Transverse colon (tissue), 4 donors: ENCODE measurements around the gene ATAT1. TPM values are rescaled to one million over a fixed set of nuclear protein-coding genes. Genes with fewer than 3 reads are reported as not detected.

Source experiments
- DNase-seq: peaks from one replicate; pipeline ENCODE4 v3.0.0-alpha.2; 2019
- H3K27ac ChIP-seq, 4 donors: fragments of 200-600 bp; sonication (generic); 2 replicates each; pipeline ENCODE4 v1.5.1; 2016 to 2018; ENCODE audit warnings: inconsistent platforms in 4 of 4
- H3K27me3 ChIP-seq: fragments of 200-600 bp; sonication (generic); 2 replicates; pipeline ENCODE4 v1.5.1; 2017; ENCODE audit warnings: inconsistent platforms
- H3K36me3 ChIP-seq, 4 donors: fragments of 200-600 bp; sonication (generic); 2 replicates each; pipeline ENCODE4 v1.5.1; 2017 to 2019; ENCODE audit warnings: inconsistent platforms in 4 of 4
- H3K4me1 ChIP-seq, 4 donors: fragments of 200-600 bp; sonication (generic); 2 replicates each; pipeline ENCODE4 v1.5.1; 2017 to 2020; ENCODE audit warnings: inconsistent platforms in 4 of 4
- H3K4me3 ChIP-seq, 4 donors: fragments of 200-600 bp; sonication (generic); 1 replicate in 1 of 4; 2 replicates in 3 of 4; pipeline versions ENCODE4 v1.5.1 to v1.6.1; 2017 to 2019; ENCODE audit warnings: inconsistent platforms in 4 of 4
- H3K9me3 ChIP-seq, 2 donors: fragments of 200-600 bp; sonication (generic); 2 replicates each; pipeline ENCODE4 v1.5.1; 2017 to 2019; ENCODE audit warnings: inconsistent platforms in 2 of 2
- EP300 ChIP-seq: sonication (generic); formaldehyde crosslinking; IDR thresholded peaks from one replicate; pipeline ENCODE4 v1.6.1; 2017; ENCODE audit warnings: antibody characterized with exemption, low read depth
- POLR2A ChIP-seq: fragments of 450-650 bp; IDR thresholded peaks from one replicate; pipeline ENCODE4 v1.6.1; 2016; ENCODE audit warnings: antibody characterized with exemption, mild to moderate bottlenecking, moderate library complexity
- POLR2AphosphoS5 ChIP-seq, 3 donors: sonication (generic); formaldehyde crosslinking; IDR thresholded peaks; one replicate each; pipeline ENCODE4 v1.6.1; 2016; ENCODE audit warnings: antibody characterized with exemption in 3 of 3
- WGBS, 2 donors: methylation state at CpG; one replicate each; pipeline ENCODE4 v1.1.5; 2018; ENCODE audit warnings: low coverage in 1 of 2; 5-methylcytosine and 5-hydroxymethylcytosine counted together
- in situ Hi-C, 4 donors: fragments of 200-750 bp; cut with MboI; loops; one replicate each; pipeline versions ENCODE4 v1.15.0 to v1.15.1; 2017; ENCODE audit warnings: low sequenced_read_pairs in 3 of 4, low pct_ligation_motif_present in 1 of 4, low pct_unique_long_range_greater_than_20kb in 1 of 4
- intact Hi-C: fragments of 100-400 bp; cut with DNase I; formaldehyde crosslinking; loops from one replicate; pipeline ENCODE4 v1.15.1; 2023; ENCODE audit warnings: low total_unique reads
- total RNA-seq, 4 donors: library from RNA; depleted of rRNA; stranded (reverse); fragments of >200 nt; gene quantifications; one replicate each; pipeline ENCODE4 v1.1.0, GENCODE V29; 2016
- TF ChIP-seq, protein P1 (sequence below), 5 experiments: fragments of 200-600 bp in 3 of 5; fragments of 450-650 bp in 2 of 5; sonication (generic) in 3 of 5; IDR thresholded peaks; 1 replicate in 2 of 5; 2 replicates in 3 of 5; pipeline ENCODE4 v1.5.1; 2016 to 2017; ENCODE audit warnings: antibody characterized with exemption in 5 of 5, inconsistent platforms in 3 of 5, mild to moderate bottlenecking in 2 of 5, moderate library complexity in 1 of 5

The ATAT1 gene
- total RNA-seq, 4 donors from 2014 or later = 10.6 to 174 (median 22.2) TPM

DNA sequence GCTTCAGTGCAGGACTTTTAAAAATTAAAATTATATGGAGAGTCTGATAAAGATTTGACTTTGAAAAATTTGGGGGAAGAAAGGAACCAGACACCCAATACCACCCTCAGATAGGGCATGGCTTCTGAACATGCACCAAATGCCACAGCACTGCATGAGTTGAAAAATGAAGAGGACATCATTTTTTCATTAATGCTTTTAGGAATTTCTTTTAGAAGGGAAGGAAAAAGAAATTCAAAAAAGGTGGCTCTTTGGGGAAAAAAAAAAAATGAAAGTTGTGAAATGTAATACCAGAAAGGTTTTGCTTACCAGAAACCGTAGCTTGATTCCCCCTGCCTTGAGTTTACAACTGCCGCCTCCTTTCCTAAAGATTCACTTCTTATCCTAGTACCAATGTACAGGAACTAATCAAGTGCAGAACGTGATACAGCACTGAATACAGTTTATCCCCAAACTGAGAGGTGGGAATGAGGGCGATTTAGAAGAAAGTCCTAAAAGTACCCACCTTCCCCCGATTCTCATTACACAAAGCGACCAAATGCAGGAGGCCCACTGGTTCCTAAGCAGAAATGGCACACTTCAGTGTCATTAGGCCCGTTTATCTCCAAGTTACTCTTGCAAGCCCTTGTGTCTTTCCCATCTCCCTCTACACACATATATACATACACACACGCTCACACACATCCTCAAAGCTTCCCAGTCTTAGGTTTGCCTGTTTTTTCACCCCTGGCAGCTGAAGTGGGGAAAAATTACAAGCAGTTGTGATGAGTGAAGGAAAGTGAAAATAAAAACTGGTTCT, 12.4 kb upstream of the ATAT1 start:
- Histone ChIP-seq H3K4me1 (peaks cover 13 to 54% (median 40%) of the 10 kb centered on the region in 4 donors), H3K9me3 (no peaks in the 10 kb centered on the region), H3K27me3 (no peaks in the 10 kb centered on the region), H3K27ac (peak overlapping the region; percentile 94 to 98 (median 96)), H3K4me3 (peak overlapping the region; percentile 15 to 71 (median 60)), H3K36me3 (peaks cover 0 to 13% (median 5%) of the 10 kb centered on the region in 4 donors)
- intact Hi-C loops (no loop called here), in situ Hi-C loops (no loop called here)
- 17 to 23% methylated on average over 4 to 8 of the region's 8 CpGs for WGBS, 2 donors
- TF ChIP-seq, protein P1, sequence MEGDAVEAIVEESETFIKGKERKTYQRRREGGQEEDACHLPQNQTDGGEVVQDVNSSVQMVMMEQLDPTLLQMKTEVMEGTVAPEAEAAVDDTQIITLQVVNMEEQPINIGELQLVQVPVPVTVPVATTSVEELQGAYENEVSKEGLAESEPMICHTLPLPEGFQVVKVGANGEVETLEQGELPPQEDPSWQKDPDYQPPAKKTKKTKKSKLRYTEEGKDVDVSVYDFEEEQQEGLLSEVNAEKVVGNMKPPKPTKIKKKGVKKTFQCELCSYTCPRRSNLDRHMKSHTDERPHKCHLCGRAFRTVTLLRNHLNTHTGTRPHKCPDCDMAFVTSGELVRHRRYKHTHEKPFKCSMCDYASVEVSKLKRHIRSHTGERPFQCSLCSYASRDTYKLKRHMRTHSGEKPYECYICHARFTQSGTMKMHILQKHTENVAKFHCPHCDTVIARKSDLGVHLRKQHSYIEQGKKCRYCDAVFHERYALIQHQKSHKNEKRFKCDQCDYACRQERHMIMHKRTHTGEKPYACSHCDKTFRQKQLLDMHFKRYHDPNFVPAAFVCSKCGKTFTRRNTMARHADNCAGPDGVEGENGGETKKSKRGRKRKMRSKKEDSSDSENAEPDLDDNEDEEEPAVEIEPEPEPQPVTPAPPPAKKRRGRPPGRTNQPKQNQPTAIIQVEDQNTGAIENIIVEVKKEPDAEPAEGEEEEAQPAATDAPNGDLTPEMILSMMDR (IDR thresholded peaks at IDR 0.05) = no peak
- peak in 1 of 3 donors; percentile 66 for TF ChIP-seq POLR2AphosphoS5 (IDR thresholded peaks at IDR 0.05)
- no peak for DNase-seq

DNA sequence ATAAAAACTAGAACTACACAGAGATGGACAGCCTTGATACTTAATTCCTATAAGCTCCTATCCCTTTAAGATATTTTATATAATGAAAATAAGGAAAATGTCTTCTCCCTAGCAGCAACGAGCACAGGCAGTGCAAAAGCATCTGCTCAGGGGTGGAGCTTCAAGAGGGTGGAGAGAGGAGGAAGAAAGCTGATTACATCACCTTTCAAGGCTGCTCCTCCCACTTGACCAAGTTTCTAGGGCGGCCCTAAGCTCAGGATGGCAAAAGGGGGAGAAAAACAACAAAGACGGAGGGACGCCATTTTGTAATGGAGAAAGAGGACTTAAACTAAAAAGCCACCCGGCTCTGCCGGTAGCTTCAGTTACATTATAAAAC, 11.8 kb upstream of the ATAT1 start:
- peak overlapping the region; percentile 94 to 98 (median 96) for H3K27ac ChIP-seq
- H3K27me3 ChIP-seq = no peaks in the 10 kb centered on the region
- WGBS, 2 donors = 0% methylated on average over 6 of the region's 6 CpGs
- no peaks in the 10 kb centered on the region for H3K9me3 ChIP-seq
- peaks cover 14 to 58% (median 40%) of the 10 kb centered on the region in 4 donors for H3K4me1 ChIP-seq
- intact Hi-C loops = loop anchor here (5.0 kb wide), 2 partner anchors 72 to 107 kb away; partner anchors contain the start of genes PPP1R18 and TUBB
- peak; percentile 88 for DNase-seq
- peaks cover 0 to 12% (median 6%) of the 10 kb centered on the region in 4 donors for H3K36me3 ChIP-seq
- TF ChIP-seq POLR2A (peak; percentile 63), EP300 (no peak), POLR2AphosphoS5 (IDR thresholded peaks at IDR 0.05) (peak; percentile 79 to 96 (median 88))
- TF ChIP-seq, protein P1 (IDR thresholded peaks at IDR 0.05) = no peak
- in situ Hi-C loops = no loop called here
- H3K4me3 ChIP-seq = peak overlapping the region; percentile 53 to 76 (median 68)

DNA sequence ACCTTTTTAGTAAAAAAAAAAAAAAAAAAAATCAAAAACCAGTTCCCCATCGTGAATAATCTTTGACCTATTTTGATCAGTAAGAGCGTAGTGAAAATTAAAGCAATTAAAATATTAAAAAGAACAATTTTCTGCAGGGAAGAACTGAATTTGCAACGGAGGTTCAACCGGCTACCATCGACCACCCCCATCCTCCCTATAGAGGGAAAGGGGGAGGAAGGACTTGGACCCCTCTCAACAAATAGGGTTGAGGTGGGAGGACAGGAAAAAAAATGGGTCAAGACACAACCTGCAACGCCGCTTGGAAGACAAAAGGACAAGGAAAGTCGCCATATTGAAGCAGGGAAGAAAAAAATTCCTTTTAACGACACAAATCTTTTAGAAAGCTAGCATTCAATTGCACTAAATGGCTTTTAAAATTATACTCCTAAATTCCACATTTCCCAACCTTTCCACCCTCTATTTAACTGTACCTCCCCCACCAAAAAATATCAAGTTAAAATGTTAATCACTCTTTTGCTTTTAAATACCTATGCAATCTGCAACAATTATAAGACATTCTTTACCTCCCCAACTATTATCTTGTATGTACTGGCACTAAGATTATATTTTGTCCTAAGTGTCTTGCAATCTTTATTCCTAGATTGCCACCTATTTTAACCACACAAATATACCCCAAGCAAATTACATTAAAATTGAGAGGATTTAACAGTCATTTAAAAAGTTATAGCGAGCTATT, 11.3 kb upstream of the ATAT1 start:
- Histone ChIP-seq H3K4me1 (peaks cover 14 to 58% (median 40%) of the 10 kb centered on the region in 4 donors), H3K27me3 (no peaks in the 10 kb centered on the region), H3K27ac (peak overlapping the region; percentile 94 to 98 (median 96)), H3K4me3 (peak overlapping the region; percentile 53 to 76 (median 68)), H3K36me3 (peaks cover 0 to 17% (median 8%) of the 10 kb centered on the region in 4 donors), H3K9me3 (no peaks in the 10 kb centered on the region)
- intact Hi-C loops = loop anchor here (5.0 kb wide), 2 partner anchors 72 to 107 kb away; partner anchors contain the start of genes PPP1R18 and TUBB
- in situ Hi-C loops = no loop called here
- WGBS, 2 donors = 0 to 1% methylated on average over 10 of the region's 10 CpGs
- TF ChIP-seq, protein P1 (IDR thresholded peaks at IDR 0.05) = no peak
- TF ChIP-seq POLR2AphosphoS5 (IDR thresholded peaks at IDR 0.05) = no peak
- no peak for TF ChIP-seq EP300
- TF ChIP-seq POLR2A = no peak
- DNase-seq = peak; percentile 41
